ENCODE results near the gene PAPSS1. TPM values are rescaled to one million over a fixed set of nuclear protein-coding genes. Genes with fewer than 3 reads are reported as not detected.

PAPSS1 gene
- total and polyA plus RNA-seq, 2 experiments from 2014 or later, result 72.0 to 85.8 TPM

- no peak for TF ChIP-seq ZNF462 (CRISPR knock-in tag; IDR thresholded peaks at IDR 0.05)
Measured at GRCh38 chr4:107709916-107710315, 10.1 kb downstream of the PAPSS1 start (continued).

- H3K27me3 Mint-ChIP-seq (ENCODE audit: insufficient read depth, low read depth, poor library complexity), result no peaks in the 10 kb centered on the region
- ATAC-seq, result no peak
- H3K36me3 ChIP-seq (ENCODE audit: insufficient read depth), result no peaks in the 10 kb centered on the region
- H3F3A ChIP-seq (replicated peaks; ENCODE audit: low read depth), result no peaks in the 10 kb centered on the region
- H3K9me3 Mint-ChIP-seq, result peaks cover 27% of the 10 kb centered on the region
- H3K4me1 Mint-ChIP-seq, result peaks cover 18% of the 10 kb centered on the region
- no peak overlapping the region for H3K27ac Mint-ChIP-seq
- no peak overlapping the region for H2AFZ ChIP-seq
- no peak overlapping the region for H3K27ac ChIP-seq (ENCODE audit: low read depth)
- no peaks in the 10 kb centered on the region for H3K27me3 ChIP-seq (ENCODE audit: insufficient read depth)
- H3K4me1 ChIP-seq (ENCODE audit: insufficient read depth), result peaks cover 14% of the 10 kb centered on the region
- no peaks in the 10 kb centered on the region for H4K20me1 ChIP-seq (replicated peaks; ENCODE audit: insufficient read depth)
- no peak overlapping the region for H3K4me3 Mint-ChIP-seq
- H3K4me3 ChIP-seq, result no peak overlapping the region
- H3K9me2 ChIP-seq (ENCODE audit: insufficient read depth), result no peaks in the 10 kb centered on the region
- peaks cover 99% of the 10 kb centered on the region for H3K79me2 ChIP-seq (replicated peaks; ENCODE audit: insufficient read depth)
- DNase-seq (ENCODE audit: low spot score), result no peak
- H3K36me3 Mint-ChIP-seq (ENCODE audit: low read depth), result peaks cover 41% of the 10 kb centered on the region
- no peak for TF ChIP-seq REST (IDR thresholded peaks at IDR 0.05; ENCODE audit: unreplicated experiment)
- TF ChIP-seq NANOG (IDR thresholded peaks at IDR 0.05; ENCODE audit: borderline replicate concordance), result no peak
- TF ChIP-seq ETS1 (IDR thresholded peaks at IDR 0.05), result no peak
- no peak for TF ChIP-seq STAT1 (IDR thresholded peaks at IDR 0.05; ENCODE audit: unreplicated experiment)
- no peak for TF ChIP-seq CTCF (conservative IDR thresholded peaks at IDR 0.05; ENCODE audit: low read depth in 2 of 2)
- TF ChIP-seq ZNF114 (CRISPR knock-in tag; IDR thresholded peaks at IDR 0.05), result no peak
- TF ChIP-seq EZH2 (IDR thresholded peaks at IDR 0.05; ENCODE audit: low read depth, unreplicated experiment), result no peak
- no peak for TF ChIP-seq JUNB (IDR thresholded peaks at IDR 0.05; ENCODE audit: unreplicated experiment)
- H3K4me2 ChIP-seq, result no peak overlapping the region
Measured at GRCh38 chr4:107708225-107708624, 11.8 kb downstream of the PAPSS1 start.
